ENCODE results near the gene KRT6A.

The KRT6A gene

GRCh38 chr12:52469853-52470252 lies 23.2 kb downstream of the KRT6A start:
- H3K4me3 ChIP-seq (ENCODE audit: low read depth, low read length) = no peak overlapping the region
- in situ Hi-C loops (cut with HindIII; ENCODE audit: low sequenced_read_pairs) = no loop called here
- DNase-seq (ENCODE audit: low read depth, low spot score) = no peak
- TF ChIP-seq, protein P1, sequence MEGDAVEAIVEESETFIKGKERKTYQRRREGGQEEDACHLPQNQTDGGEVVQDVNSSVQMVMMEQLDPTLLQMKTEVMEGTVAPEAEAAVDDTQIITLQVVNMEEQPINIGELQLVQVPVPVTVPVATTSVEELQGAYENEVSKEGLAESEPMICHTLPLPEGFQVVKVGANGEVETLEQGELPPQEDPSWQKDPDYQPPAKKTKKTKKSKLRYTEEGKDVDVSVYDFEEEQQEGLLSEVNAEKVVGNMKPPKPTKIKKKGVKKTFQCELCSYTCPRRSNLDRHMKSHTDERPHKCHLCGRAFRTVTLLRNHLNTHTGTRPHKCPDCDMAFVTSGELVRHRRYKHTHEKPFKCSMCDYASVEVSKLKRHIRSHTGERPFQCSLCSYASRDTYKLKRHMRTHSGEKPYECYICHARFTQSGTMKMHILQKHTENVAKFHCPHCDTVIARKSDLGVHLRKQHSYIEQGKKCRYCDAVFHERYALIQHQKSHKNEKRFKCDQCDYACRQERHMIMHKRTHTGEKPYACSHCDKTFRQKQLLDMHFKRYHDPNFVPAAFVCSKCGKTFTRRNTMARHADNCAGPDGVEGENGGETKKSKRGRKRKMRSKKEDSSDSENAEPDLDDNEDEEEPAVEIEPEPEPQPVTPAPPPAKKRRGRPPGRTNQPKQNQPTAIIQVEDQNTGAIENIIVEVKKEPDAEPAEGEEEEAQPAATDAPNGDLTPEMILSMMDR (IDR thresholded peaks at IDR 0.05; ENCODE audit: low read depth, low read length) = no peak

- H3K4me3 ChIP-seq (ENCODE audit: low read depth, low read length) = no peak overlapping the region
- in situ Hi-C loops (cut with HindIII; ENCODE audit: low sequenced_read_pairs) = no loop called here
- TF ChIP-seq, protein P1 (IDR thresholded peaks at IDR 0.05; ENCODE audit: low read depth, low read length) = no peak
- no peak for DNase-seq (ENCODE audit: low read depth, low spot score)
These were observed 28.2 kb downstream of the KRT6A start for GRCh38 chr12:52464897-52465296.

DNA sequence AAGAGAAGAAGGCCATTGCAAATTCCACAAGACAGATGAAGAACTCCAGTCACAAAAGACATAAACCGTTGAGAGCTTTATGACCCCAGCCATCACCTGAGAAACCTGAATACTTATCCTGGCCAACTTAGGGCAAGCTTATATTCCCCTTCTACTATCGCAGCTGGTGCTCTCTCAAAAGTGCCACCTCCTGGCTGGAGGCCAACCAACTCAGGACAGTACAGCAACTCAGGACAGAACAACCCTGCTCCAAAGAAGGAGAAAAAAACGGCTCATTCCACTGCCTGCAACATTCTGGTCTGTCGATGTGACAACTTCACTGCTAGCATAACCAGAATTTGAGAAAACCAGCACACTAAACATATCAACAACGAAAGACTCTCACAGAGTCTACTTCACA lies 31.4 kb downstream of the KRT6A start:
- no peak overlapping the region for H3K4me3 ChIP-seq (ENCODE audit: low read depth, low read length)
- in situ Hi-C loops (cut with HindIII; ENCODE audit: low sequenced_read_pairs) = no loop called here
- TF ChIP-seq, protein P1 (IDR thresholded peaks at IDR 0.05; ENCODE audit: low read depth, low read length) = no peak
- DNase-seq (ENCODE audit: low read depth, low spot score) = no peak

- H3K4me3 ChIP-seq (ENCODE audit: low read depth, low read length) = no peak overlapping the region
- in situ Hi-C loops (cut with HindIII; ENCODE audit: low sequenced_read_pairs) = no loop called here
- no peak for DNase-seq (ENCODE audit: low read depth, low spot score)
- TF ChIP-seq, protein P1 (IDR thresholded peaks at IDR 0.05; ENCODE audit: low read depth, low read length) = no peak
These were observed 34.2 kb downstream of the KRT6A start for GRCh38 chr12:52458861-52459260.

- no peak overlapping the region for H3K4me3 ChIP-seq (ENCODE audit: low read depth, low read length)
- DNase-seq (ENCODE audit: low read depth, low spot score) = no peak
- TF ChIP-seq, protein P1 (IDR thresholded peaks at IDR 0.05; ENCODE audit: low read depth, low read length) = no peak
- in situ Hi-C loops (cut with HindIII; ENCODE audit: low sequenced_read_pairs) = no loop called here
These were observed 37.2 kb downstream of the KRT6A start for GRCh38 chr12:52455821-52456220.

GRCh38 chr12:52454411-52455201 lies 38.5 kb downstream of the KRT6A start:
- in situ Hi-C loops (cut with HindIII; ENCODE audit: low sequenced_read_pairs) = no loop called here
- DNase-seq (ENCODE audit: low read depth, low spot score) = no peak
- no peak overlapping the region for H3K4me3 ChIP-seq (ENCODE audit: low read depth, low read length)
- TF ChIP-seq, protein P1 (IDR thresholded peaks at IDR 0.05; ENCODE audit: low read depth, low read length) = no peak

Measured in astrocyte of the spinal cord (primary cell).